Measurements from ENCODE around the gene ELSPBP1.

Gene ELSPBP1

GRCh38 chr19:48043675-48044258, 49.3 kb downstream of the ELSPBP1 start, which contains the start of gene CABP5:
Gene CABP5 (minus strand): TSS chr19:48044079. CDS start chr19:48043922, 157 bp downstream.
- H3K27me3 ChIP-seq (ENCODE audit: insufficient read depth, low read length), result no peaks in the 10 kb centered on the region
- H3K27ac ChIP-seq (ENCODE audit: low read depth, low read length), result no peak within 1 kb of the TSS
- WGBS, result 74% methylated on average over 9 of the region's 10 CpGs
- H3K4me1 ChIP-seq (ENCODE audit: insufficient read depth, low read length), result no peaks in the 10 kb centered on the region
- no peak within 1 kb of the TSS for H3K4me3 ChIP-seq (ENCODE audit: low read length)
- peaks cover 3% of the 10 kb centered on the region; the same call in 1 of the 2 replicates for H3K9me3 ChIP-seq (ENCODE audit: insufficient read depth, low read depth, low read length)
- no peaks in the 10 kb centered on the region for H3K36me3 ChIP-seq (ENCODE audit: insufficient read depth, low read length)
- H3K9ac ChIP-seq (ENCODE audit: low read depth, low read length), result no peak within 1 kb of the TSS

- 98% methylated on average over 5 of the region's 5 CpGs for WGBS
- H3K4me1 ChIP-seq (ENCODE audit: insufficient read depth, low read length), result no peaks in the 10 kb centered on the region
- no peak overlapping the region for H3K4me3 ChIP-seq (ENCODE audit: low read length)
- no peaks in the 10 kb centered on the region for H3K27me3 ChIP-seq (ENCODE audit: insufficient read depth, low read length)
- no peaks in the 10 kb centered on the region; the same call in 1 of the 2 replicates for H3K9me3 ChIP-seq (ENCODE audit: insufficient read depth, low read depth, low read length)
- H3K9ac ChIP-seq (ENCODE audit: low read depth, low read length), result no peak overlapping the region
- H3K36me3 ChIP-seq (ENCODE audit: insufficient read depth, low read length), result no peaks in the 10 kb centered on the region
- H3K27ac ChIP-seq (ENCODE audit: low read depth, low read length), result no peak overlapping the region
Observed at GRCh38 chr19:48044561-48044960, 50.1 kb downstream of the ELSPBP1 start.

- H3K27me3 ChIP-seq (ENCODE audit: insufficient read depth, low read length), result no peaks in the 10 kb centered on the region
- no peak overlapping the region for H3K9ac ChIP-seq (ENCODE audit: low read depth, low read length)
- peaks cover 8% of the 10 kb centered on the region; the same call in 1 of the 2 replicates for H3K9me3 ChIP-seq (ENCODE audit: insufficient read depth, low read depth, low read length)
- no peak overlapping the region for H3K4me3 ChIP-seq (ENCODE audit: low read length)
- H3K4me1 ChIP-seq (ENCODE audit: insufficient read depth, low read length), result no peaks in the 10 kb centered on the region
- H3K27ac ChIP-seq (ENCODE audit: low read depth, low read length), result no peak overlapping the region
- no peaks in the 10 kb centered on the region for H3K36me3 ChIP-seq (ENCODE audit: insufficient read depth, low read length)
- WGBS, result 85% methylated on average over 7 of the region's 10 CpGs
Observed at GRCh38 chr19:48051335-48052033, 57.1 kb downstream of the ELSPBP1 start.

GRCh38 chr19:48053076-48053475, 58.6 kb downstream of the ELSPBP1 start:
- H3K36me3 ChIP-seq (ENCODE audit: insufficient read depth, low read length), result no peaks in the 10 kb centered on the region
- no peaks in the 10 kb centered on the region for H3K27me3 ChIP-seq (ENCODE audit: insufficient read depth, low read length)
- H3K9ac ChIP-seq (ENCODE audit: low read depth, low read length), result no peak overlapping the region
- WGBS, result 85% methylated on average over 5 of the region's 5 CpGs
- H3K4me3 ChIP-seq (ENCODE audit: low read length), result no peak overlapping the region
- H3K4me1 ChIP-seq (ENCODE audit: insufficient read depth, low read length), result no peaks in the 10 kb centered on the region
- no peak overlapping the region for H3K27ac ChIP-seq (ENCODE audit: low read depth, low read length)
- peaks cover 8% of the 10 kb centered on the region; the same call in 1 of the 2 replicates for H3K9me3 ChIP-seq (ENCODE audit: insufficient read depth, low read depth, low read length)

- WGBS, result 80% methylated on average over 5 of the region's 5 CpGs
- no peak overlapping the region for H3K27ac ChIP-seq (ENCODE audit: low read depth, low read length)
- H3K4me1 ChIP-seq (ENCODE audit: insufficient read depth, low read length), result no peaks in the 10 kb centered on the region
- H3K9me3 ChIP-seq (ENCODE audit: insufficient read depth, low read depth, low read length), result peaks cover 8% of the 10 kb centered on the region; the same call in 1 of the 2 replicates
- no peak overlapping the region for H3K4me3 ChIP-seq (ENCODE audit: low read length)
- H3K27me3 ChIP-seq (ENCODE audit: insufficient read depth, low read length), result no peaks in the 10 kb centered on the region
- no peak overlapping the region for H3K9ac ChIP-seq (ENCODE audit: low read depth, low read length)
- H3K36me3 ChIP-seq (ENCODE audit: insufficient read depth, low read length), result no peaks in the 10 kb centered on the region
Observed at GRCh38 chr19:48053856-48054255, 59.4 kb downstream of the ELSPBP1 start.

GRCh38 chr19:48059331-48059730, 64.9 kb downstream of the ELSPBP1 start:
- no peak overlapping the region for H3K4me3 ChIP-seq (ENCODE audit: low read length)

GRCh38 chr19:48060381-48060780, 65.9 kb downstream of the ELSPBP1 start:
- Histone ChIP-seq H3K36me3 (ENCODE audit: insufficient read depth, low read length) (no peaks in the 10 kb centered on the region), H3K27me3 (ENCODE audit: insufficient read depth, low read length) (no peaks in the 10 kb centered on the region)

More at GRCh38 chr19:48059331-48059730, 64.9 kb downstream of the ELSPBP1 start:
- H3K27ac ChIP-seq (ENCODE audit: low read depth, low read length), result no peak overlapping the region
- H3K9me3 ChIP-seq (ENCODE audit: insufficient read depth, low read depth, low read length), result no peaks in the 10 kb centered on the region
- no peaks in the 10 kb centered on the region for H3K36me3 ChIP-seq (ENCODE audit: insufficient read depth, low read length)
- no peaks in the 10 kb centered on the region for H3K4me1 ChIP-seq (ENCODE audit: insufficient read depth, low read length)
- no peak overlapping the region for H3K9ac ChIP-seq (ENCODE audit: low read depth, low read length)
- no peaks in the 10 kb centered on the region for H3K27me3 ChIP-seq (ENCODE audit: insufficient read depth, low read length)
- WGBS, result 95% methylated on average over 6 of the region's 6 CpGs

GRCh38 chr19:48061401-48062344, 67.2 kb downstream of the ELSPBP1 start:
- Histone ChIP-seq H3K4me1 (ENCODE audit: insufficient read depth, low read length) (no peaks in the 10 kb centered on the region), H3K27ac (ENCODE audit: low read depth, low read length) (no peak overlapping the region), H3K27me3 (ENCODE audit: insufficient read depth, low read length) (no peaks in the 10 kb centered on the region), H3K9ac (ENCODE audit: low read depth, low read length) (peak overlapping the region; percentile 19; the same call in 1 of the 2 replicates), H3K9me3 (ENCODE audit: insufficient read depth, low read depth, low read length) (0 out of 2 replicates have a peak, but pooled peaks cover 3% of the 10 kb centered on the region), H3K36me3 (ENCODE audit: insufficient read depth, low read length) (no peaks in the 10 kb centered on the region), H3K4me3 (ENCODE audit: low read length) (no peak overlapping the region)
- WGBS, result 84% methylated on average over 37 of the region's 37 CpGs

More at GRCh38 chr19:48060381-48060780, 65.9 kb downstream of the ELSPBP1 start:
- Histone ChIP-seq H3K9me3 (ENCODE audit: insufficient read depth, low read depth, low read length) (0 out of 2 replicates have a peak, but pooled peaks cover 3% of the 10 kb centered on the region), H3K4me1 (ENCODE audit: insufficient read depth, low read length) (no peaks in the 10 kb centered on the region), H3K4me3 (ENCODE audit: low read length) (no peak overlapping the region), H3K9ac (ENCODE audit: low read depth, low read length) (no peak overlapping the region), H3K27ac (ENCODE audit: low read depth, low read length) (no peak overlapping the region)
- WGBS, result 89% methylated on average over 5 of the region's 5 CpGs

- Histone ChIP-seq H3K4me3 (ENCODE audit: low read length) (no peak overlapping the region), H3K4me1 (ENCODE audit: insufficient read depth, low read length) (no peaks in the 10 kb centered on the region), H3K9ac (ENCODE audit: low read depth, low read length) (no peak overlapping the region; the same call in 1 of the 2 replicates), H3K27ac (ENCODE audit: low read depth, low read length) (peak overlapping the region; percentile 73; the same call in 1 of the 2 replicates), H3K36me3 (ENCODE audit: insufficient read depth, low read length) (no peaks in the 10 kb centered on the region), H3K9me3 (ENCODE audit: insufficient read depth, low read depth, low read length) (0 out of 2 replicates have a peak, but pooled peaks cover 3% of the 10 kb centered on the region), H3K27me3 (ENCODE audit: insufficient read depth, low read length) (no peaks in the 10 kb centered on the region)
- WGBS, result 75% methylated on average over 1 of the region's 2 CpGs
Observed at GRCh38 chr19:48064509-48064908, 70.1 kb downstream of the ELSPBP1 start.

- Histone ChIP-seq H3K27me3 (ENCODE audit: insufficient read depth, low read length) (no peaks in the 10 kb centered on the region), H3K27ac (ENCODE audit: low read depth, low read length) (no peak overlapping the region), H3K36me3 (ENCODE audit: insufficient read depth, low read length) (no peaks in the 10 kb centered on the region), H3K9me3 (ENCODE audit: insufficient read depth, low read depth, low read length) (0 out of 2 replicates have a peak, but pooled peaks cover 3% of the 10 kb centered on the region), H3K9ac (ENCODE audit: low read depth, low read length) (no peak overlapping the region), H3K4me1 (ENCODE audit: insufficient read depth, low read length) (no peaks in the 10 kb centered on the region), H3K4me3 (ENCODE audit: low read length) (no peak overlapping the region)
- WGBS, result 73% methylated on average over 2 of the region's 2 CpGs
Observed at GRCh38 chr19:48069435-48069834, 75.0 kb downstream of the ELSPBP1 start.
